ENCODE results near the gene CREB3L4.

The CREB3L4 gene

DNA sequence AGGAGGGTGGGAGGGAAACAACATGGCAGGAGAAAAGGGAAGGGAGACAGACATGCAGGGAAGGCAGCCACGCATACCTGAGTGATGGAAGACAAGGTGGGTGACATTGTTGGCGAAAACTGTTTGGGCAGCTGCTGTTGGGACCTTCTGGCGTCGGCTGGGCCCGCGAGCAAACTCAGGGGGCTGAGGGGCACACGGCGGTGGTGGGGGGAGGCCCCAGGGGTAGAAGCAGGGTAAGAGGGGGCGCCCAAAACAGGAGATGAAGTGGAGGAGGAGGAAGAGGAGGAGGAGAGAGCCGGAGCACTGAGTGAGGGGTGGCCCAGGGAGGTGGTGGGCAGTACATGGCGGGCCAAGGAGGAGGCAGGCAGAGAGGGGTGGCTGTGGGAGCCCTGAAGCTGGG, 16.5 kb upstream of the CREB3L4 start:
- no peak for TF ChIP-seq ZBTB8A (tag by site-specific recombination; IDR thresholded peaks at IDR 0.05)
- TF ChIP-seq BCL11B (tag by site-specific recombination; IDR thresholded peaks at IDR 0.05; ENCODE audit: low read depth): no peak
- TF ChIP-seq OVOL3 (tag by site-specific recombination; IDR thresholded peaks at IDR 0.05): no peak
- no peak for TF ChIP-seq YY1 (tag by site-specific recombination; IDR thresholded peaks at IDR 0.05)
- TF ChIP-seq KLF1 (tag by site-specific recombination; IDR thresholded peaks at IDR 0.05): no peak
- TF ChIP-seq ZNF132 (tag by site-specific recombination; IDR thresholded peaks at IDR 0.05; ENCODE audit: borderline replicate concordance): no peak
- TF ChIP-seq ZFHX2 (tag by site-specific recombination; conservative IDR thresholded peaks at IDR 0.05): 0 out of 2 replicates have a peak, but pooled peaks have one; percentile 16
- TF ChIP-seq EGR2 (tag by site-specific recombination; IDR thresholded peaks at IDR 0.05; ENCODE audit: low read depth): peak; percentile 39; the same call in 1 of the 2 replicates
- TF ChIP-seq ZNF169 (tag by site-specific recombination; IDR thresholded peaks at IDR 0.05): no peak
- TF ChIP-seq, protein P1, sequence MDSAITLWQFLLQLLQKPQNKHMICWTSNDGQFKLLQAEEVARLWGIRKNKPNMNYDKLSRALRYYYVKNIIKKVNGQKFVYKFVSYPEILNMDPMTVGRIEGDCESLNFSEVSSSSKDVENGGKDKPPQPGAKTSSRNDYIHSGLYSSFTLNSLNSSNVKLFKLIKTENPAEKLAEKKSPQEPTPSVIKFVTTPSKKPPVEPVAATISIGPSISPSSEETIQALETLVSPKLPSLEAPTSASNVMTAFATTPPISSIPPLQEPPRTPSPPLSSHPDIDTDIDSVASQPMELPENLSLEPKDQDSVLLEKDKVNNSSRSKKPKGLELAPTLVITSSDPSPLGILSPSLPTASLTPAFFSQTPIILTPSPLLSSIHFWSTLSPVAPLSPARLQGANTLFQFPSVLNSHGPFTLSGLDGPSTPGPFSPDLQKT (IDR thresholded peaks at IDR 0.05; ENCODE audit: borderline replicate concordance, low read depth, low read length): no peak
- TF ChIP-seq GFI1B (tag by site-specific recombination; IDR thresholded peaks at IDR 0.05): no peak
- no peak for TF ChIP-seq ZNF37A (tag by site-specific recombination; IDR thresholded peaks at IDR 0.05)
- TF ChIP-seq ZNF626 (tag by site-specific recombination; IDR thresholded peaks at IDR 0.05): no peak
- Histone ChIP-seq H3K36me3 (ENCODE audit: control insufficient read depth in 2 of 2, insufficient read depth in 1 of 2, low read length in 2 of 2) (peaks cover 16 to 80% of the 10 kb centered on the region in 2 experiments; a peak in 2 of 3 replicates), H3K4me3 (ENCODE audit: low read depth, low read length) (no peak overlapping the region), H3K9me3 (ENCODE audit: control insufficient read depth, insufficient read depth, low read depth, low read length) (no peaks in the 10 kb centered on the region), H3K27ac (ENCODE audit: extremely low read depth, low read depth, low read length) (no peak overlapping the region), H3K4me1 (ENCODE audit: control insufficient read depth, insufficient read depth, low read length) (no peaks in the 10 kb centered on the region)
- POLR2A ChIA-PET: interaction anchor here (0.8 kb wide), 1 partner anchor 11 kb away, joined by 3 read pairs; no protein-coding TSS in a partner anchor
- CTCF ChIA-PET: interaction anchor here (0.6 to 1.2 kb wide), 2 partner anchors 35 to 106 kb away, joined by 3 to 5 read pairs; partner anchors contain the start of gene RAB13

DNA sequence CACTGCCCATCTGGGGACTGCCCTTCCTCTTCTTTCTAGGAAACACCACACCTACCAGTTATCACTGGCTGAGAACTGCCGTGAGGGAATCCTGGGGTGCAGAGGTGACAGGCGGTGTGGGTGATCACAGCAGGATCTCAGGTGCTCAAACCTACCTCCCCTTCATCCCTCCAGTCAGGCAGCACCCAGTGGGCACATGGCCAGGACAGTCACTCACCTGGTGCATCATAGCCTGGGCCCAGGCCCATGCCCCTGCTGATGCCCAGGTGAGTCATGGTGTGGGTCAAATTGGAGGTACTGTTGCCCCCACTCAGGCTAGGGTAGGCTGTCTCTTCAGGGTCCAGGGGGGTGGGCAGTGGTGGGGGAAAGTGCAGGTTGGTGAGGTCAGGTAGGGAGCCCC, 15.9 kb upstream of the CREB3L4 start:
- ChIA-PET CTCF (no interaction called here), POLR2A (no interaction called here)
- H3K36me3 ChIP-seq (ENCODE audit: control insufficient read depth in 2 of 2, insufficient read depth in 1 of 2, low read length in 2 of 2): peaks cover 16 to 82% of the 10 kb centered on the region in 2 experiments; a peak in 2 of 3 replicates
- TF ChIP-seq, protein P2, sequence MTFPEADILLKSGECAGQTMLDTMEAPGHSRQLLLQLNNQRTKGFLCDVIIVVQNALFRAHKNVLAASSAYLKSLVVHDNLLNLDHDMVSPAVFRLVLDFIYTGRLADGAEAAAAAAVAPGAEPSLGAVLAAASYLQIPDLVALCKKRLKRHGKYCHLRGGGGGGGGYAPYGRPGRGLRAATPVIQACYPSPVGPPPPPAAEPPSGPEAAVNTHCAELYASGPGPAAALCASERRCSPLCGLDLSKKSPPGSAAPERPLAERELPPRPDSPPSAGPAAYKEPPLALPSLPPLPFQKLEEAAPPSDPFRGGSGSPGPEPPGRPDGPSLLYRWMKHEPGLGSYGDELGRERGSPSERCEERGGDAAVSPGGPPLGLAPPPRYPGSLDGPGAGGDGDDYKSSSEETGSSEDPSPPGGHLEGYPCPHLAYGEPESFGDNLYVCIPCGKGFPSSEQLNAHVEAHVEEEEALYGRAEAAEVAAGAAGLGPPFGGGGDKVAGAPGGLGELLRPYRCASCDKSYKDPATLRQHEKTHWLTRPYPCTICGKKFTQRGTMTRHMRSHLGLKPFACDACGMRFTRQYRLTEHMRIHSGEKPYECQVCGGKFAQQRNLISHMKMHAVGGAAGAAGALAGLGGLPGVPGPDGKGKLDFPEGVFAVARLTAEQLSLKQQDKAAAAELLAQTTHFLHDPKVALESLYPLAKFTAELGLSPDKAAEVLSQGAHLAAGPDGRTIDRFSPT (tag by site-specific recombination; IDR thresholded peaks at IDR 0.05): 0 out of 2 replicates have a peak, but pooled peaks have one; percentile 27
- no peak for TF ChIP-seq ZNF654 (tag by site-specific recombination; IDR thresholded peaks at IDR 0.05; ENCODE audit: low read depth)
- no peak overlapping the region for H3K27ac ChIP-seq (ENCODE audit: extremely low read depth, low read depth, low read length)
- no peaks in the 10 kb centered on the region for H3K9me3 ChIP-seq (ENCODE audit: control insufficient read depth, insufficient read depth, low read depth, low read length)
- no peak overlapping the region for H3K4me3 ChIP-seq (ENCODE audit: low read depth, low read length)
- H3K4me1 ChIP-seq (ENCODE audit: control insufficient read depth, insufficient read depth, low read length): peaks cover 3% of the 10 kb centered on the region; the same call in 1 of the 2 replicates

DNA sequence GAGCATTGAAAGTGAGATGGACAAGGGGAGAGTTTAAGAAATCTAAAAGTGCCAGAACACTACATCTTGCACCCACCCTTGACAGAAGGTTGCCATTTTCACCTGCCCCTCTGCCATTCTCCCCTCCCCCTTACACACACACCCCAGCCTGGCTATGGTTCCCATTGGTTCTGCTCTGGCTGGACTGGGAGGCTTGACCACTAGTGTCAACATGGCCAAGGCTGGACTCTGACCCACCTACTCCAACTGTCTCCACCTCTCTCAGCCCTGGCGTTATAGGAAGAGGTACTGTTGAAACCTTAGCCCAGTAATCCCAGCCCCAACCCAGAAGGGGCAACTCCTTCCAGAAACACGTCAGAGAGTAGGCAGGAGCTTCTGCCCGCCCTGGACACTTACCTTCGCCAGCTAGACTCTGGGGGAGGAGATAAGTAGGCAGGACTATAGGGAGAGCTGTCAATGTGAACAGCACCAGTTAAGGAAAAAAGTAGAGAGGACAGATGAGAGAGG, 13.8 kb upstream of the CREB3L4 start:
- H3K4me1 ChIP-seq (ENCODE audit: control insufficient read depth, insufficient read depth, low read length): peaks cover 8% of the 10 kb centered on the region; the same call in 1 of the 2 replicates
- peaks cover 16 to 64% of the 10 kb centered on the region in 2 experiments; a peak in 2 of 3 replicates for H3K36me3 ChIP-seq (ENCODE audit: control insufficient read depth in 2 of 2, insufficient read depth in 1 of 2, low read length in 2 of 2)
- CTCF ChIA-PET: interaction anchor here (0.8 to 1.5 kb wide), 2 partner anchors 132 to 157 kb away, joined by 3 to 6 read pairs; no protein-coding TSS in a partner anchor
- no peak overlapping the region for H3K4me3 ChIP-seq (ENCODE audit: low read depth, low read length)
- POLR2A ChIA-PET: no interaction called here
- H3K9me3 ChIP-seq (ENCODE audit: control insufficient read depth, insufficient read depth, low read depth, low read length): no peaks in the 10 kb centered on the region
- H3K27ac ChIP-seq (ENCODE audit: extremely low read depth, low read depth, low read length): no peak overlapping the region
- no peak for TF ChIP-seq ZNF677 (tag by site-specific recombination; IDR thresholded peaks at IDR 0.05)
- TF ChIP-seq, protein P3, sequence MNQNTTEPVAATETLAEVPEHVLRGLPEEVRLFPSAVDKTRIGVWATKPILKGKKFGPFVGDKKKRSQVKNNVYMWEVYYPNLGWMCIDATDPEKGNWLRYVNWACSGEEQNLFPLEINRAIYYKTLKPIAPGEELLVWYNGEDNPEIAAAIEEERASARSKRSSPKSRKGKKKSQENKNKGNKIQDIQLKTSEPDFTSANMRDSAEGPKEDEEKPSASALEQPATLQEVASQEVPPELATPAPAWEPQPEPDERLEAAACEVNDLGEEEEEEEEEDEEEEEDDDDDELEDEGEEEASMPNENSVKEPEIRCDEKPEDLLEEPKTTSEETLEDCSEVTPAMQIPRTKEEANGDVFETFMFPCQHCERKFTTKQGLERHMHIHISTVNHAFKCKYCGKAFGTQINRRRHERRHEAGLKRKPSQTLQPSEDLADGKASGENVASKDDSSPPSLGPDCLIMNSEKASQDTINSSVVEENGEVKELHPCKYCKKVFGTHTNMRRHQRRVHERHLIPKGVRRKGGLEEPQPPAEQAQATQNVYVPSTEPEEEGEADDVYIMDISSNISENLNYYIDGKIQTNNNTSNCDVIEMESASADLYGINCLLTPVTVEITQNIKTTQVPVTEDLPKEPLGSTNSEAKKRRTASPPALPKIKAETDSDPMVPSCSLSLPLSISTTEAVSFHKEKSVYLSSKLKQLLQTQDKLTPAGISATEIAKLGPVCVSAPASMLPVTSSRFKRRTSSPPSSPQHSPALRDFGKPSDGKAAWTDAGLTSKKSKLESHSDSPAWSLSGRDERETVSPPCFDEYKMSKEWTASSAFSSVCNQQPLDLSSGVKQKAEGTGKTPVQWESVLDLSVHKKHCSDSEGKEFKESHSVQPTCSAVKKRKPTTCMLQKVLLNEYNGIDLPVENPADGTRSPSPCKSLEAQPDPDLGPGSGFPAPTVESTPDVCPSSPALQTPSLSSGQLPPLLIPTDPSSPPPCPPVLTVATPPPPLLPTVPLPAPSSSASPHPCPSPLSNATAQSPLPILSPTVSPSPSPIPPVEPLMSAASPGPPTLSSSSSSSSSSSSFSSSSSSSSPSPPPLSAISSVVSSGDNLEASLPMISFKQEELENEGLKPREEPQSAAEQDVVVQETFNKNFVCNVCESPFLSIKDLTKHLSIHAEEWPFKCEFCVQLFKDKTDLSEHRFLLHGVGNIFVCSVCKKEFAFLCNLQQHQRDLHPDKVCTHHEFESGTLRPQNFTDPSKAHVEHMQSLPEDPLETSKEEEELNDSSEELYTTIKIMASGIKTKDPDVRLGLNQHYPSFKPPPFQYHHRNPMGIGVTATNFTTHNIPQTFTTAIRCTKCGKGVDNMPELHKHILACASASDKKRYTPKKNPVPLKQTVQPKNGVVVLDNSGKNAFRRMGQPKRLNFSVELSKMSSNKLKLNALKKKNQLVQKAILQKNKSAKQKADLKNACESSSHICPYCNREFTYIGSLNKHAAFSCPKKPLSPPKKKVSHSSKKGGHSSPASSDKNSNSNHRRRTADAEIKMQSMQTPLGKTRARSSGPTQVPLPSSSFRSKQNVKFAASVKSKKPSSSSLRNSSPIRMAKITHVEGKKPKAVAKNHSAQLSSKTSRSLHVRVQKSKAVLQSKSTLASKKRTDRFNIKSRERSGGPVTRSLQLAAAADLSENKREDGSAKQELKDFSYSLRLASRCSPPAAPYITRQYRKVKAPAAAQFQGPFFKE (tag by site-specific recombination; IDR thresholded peaks at IDR 0.05; ENCODE audit: borderline replicate concordance): no peak
- TF ChIP-seq, protein P4, sequence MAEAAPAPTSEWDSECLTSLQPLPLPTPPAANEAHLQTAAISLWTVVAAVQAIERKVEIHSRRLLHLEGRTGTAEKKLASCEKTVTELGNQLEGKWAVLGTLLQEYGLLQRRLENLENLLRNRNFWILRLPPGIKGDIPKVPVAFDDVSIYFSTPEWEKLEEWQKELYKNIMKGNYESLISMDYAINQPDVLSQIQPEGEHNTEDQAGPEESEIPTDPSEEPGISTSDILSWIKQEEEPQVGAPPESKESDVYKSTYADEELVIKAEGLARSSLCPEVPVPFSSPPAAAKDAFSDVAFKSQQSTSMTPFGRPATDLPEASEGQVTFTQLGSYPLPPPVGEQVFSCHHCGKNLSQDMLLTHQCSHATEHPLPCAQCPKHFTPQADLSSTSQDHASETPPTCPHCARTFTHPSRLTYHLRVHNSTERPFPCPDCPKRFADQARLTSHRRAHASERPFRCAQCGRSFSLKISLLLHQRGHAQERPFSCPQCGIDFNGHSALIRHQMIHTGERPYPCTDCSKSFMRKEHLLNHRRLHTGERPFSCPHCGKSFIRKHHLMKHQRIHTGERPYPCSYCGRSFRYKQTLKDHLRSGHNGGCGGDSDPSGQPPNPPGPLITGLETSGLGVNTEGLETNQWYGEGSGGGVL (tag by site-specific recombination; IDR thresholded peaks at IDR 0.05): no peak
- TF ChIP-seq HOXA7 (CRISPR knock-in tag; IDR thresholded peaks at IDR 0.05; ENCODE audit: borderline replicate concordance): no peak
- no peak for TF ChIP-seq ZNF626 (tag by site-specific recombination; IDR thresholded peaks at IDR 0.05)

Measured in HEK293 (cell line).